Activated naive CD8-positive, alpha-beta T cell treated with anti-CD3 and anti-CD28 coated beads, Interleukin-2, amount 50 U/mL, for 16 hours (primary cell): Measurements from ENCODE around the gene SSH2.
"Not testable (repeated sequence)": the region's sequence is repeated elsewhere in the genome, so short reads cannot be mapped to it uniquely, and the experiment has no call there.

Experiments
- DNase-seq: peaks from one replicate; pipeline ENCODE4 v3.0.0-alpha.2; 2020; ENCODE audit warnings: low read depth, low spot score

The SSH2 gene

GRCh38 chr17:29740017-29740416 is 190.0 kb downstream of the SSH2 start:
- DNase-seq = no peak

GRCh38 chr17:29734640-29735039 is 195.4 kb downstream of the SSH2 start:
- no peak for DNase-seq

GRCh38 chr17:29733166-29733565 is 196.9 kb downstream of the SSH2 start:
- DNase-seq = no peak

- DNase-seq = no peak
Measured at GRCh38 chr17:29732613-29733012, 197.4 kb downstream of the SSH2 start.

GRCh38 chr17:29732209-29732608 is 197.8 kb downstream of the SSH2 start:
- DNase-seq = no peak

GRCh38 chr17:29731589-29731929 is 198.5 kb downstream of the SSH2 start:
- DNase-seq = no peak

- DNase-seq = no peak
Measured at GRCh38 chr17:29728490-29728889, 201.5 kb downstream of the SSH2 start.

- no peak for DNase-seq
Measured at GRCh38 chr17:29726715-29727252, 203.2 kb downstream of the SSH2 start.

GRCh38 chr17:29725408-29725807 is 204.6 kb downstream of the SSH2 start:
- not testable (repeated sequence) for DNase-seq

GRCh38 chr17:29723278-29724047 is 206.6 kb downstream of the SSH2 start:
- DNase-seq = no peak

- no peak for DNase-seq
Measured at GRCh38 chr17:29722411-29723198, 207.4 kb downstream of the SSH2 start.

GRCh38 chr17:29720551-29720950 is 209.5 kb downstream of the SSH2 start:
- DNase-seq = no peak

- DNase-seq = no peak
Measured at GRCh38 chr17:29719469-29719868, 210.6 kb downstream of the SSH2 start.

GRCh38 chr17:29718446-29719039 is 211.5 kb downstream of the SSH2 start:
- no peak for DNase-seq

- DNase-seq = no peak
Measured at GRCh38 chr17:29717817-29718216, 212.2 kb downstream of the SSH2 start.

- DNase-seq = no peak
Measured at GRCh38 chr17:29716566-29716965, 213.5 kb downstream of the SSH2 start.

GRCh38 chr17:29715680-29716079 is 214.3 kb downstream of the SSH2 start:
- DNase-seq = no peak

GRCh38 chr17:29714146-29714545 is 215.9 kb downstream of the SSH2 start:
- no peak for DNase-seq

- no peak for DNase-seq
Measured at GRCh38 chr17:29713626-29714025, 216.4 kb downstream of the SSH2 start.

GRCh38 chr17:29711588-29712385 is 218.2 kb downstream of the SSH2 start:
- no peak for DNase-seq

GRCh38 chr17:29710891-29711418 is 219.1 kb downstream of the SSH2 start:
- DNase-seq = no peak
